A549 treated with AZD2906 at 1 μM for 4 hours (cell line): ENCODE results near the gene FAM83B. TPM values are rescaled to one million over a fixed set of nuclear protein-coding genes. Genes with fewer than 3 reads are reported as not detected.

Experiments
- total RNA-seq: library from RNA; stranded (reverse); fragments of 200-300 nt; extraction: Qiagen RNA extraction; gene quantifications from 5 replicates; pipeline ENCODE4 v1.2.3, GENCODE V29; 2022

Gene FAM83B, protein sequence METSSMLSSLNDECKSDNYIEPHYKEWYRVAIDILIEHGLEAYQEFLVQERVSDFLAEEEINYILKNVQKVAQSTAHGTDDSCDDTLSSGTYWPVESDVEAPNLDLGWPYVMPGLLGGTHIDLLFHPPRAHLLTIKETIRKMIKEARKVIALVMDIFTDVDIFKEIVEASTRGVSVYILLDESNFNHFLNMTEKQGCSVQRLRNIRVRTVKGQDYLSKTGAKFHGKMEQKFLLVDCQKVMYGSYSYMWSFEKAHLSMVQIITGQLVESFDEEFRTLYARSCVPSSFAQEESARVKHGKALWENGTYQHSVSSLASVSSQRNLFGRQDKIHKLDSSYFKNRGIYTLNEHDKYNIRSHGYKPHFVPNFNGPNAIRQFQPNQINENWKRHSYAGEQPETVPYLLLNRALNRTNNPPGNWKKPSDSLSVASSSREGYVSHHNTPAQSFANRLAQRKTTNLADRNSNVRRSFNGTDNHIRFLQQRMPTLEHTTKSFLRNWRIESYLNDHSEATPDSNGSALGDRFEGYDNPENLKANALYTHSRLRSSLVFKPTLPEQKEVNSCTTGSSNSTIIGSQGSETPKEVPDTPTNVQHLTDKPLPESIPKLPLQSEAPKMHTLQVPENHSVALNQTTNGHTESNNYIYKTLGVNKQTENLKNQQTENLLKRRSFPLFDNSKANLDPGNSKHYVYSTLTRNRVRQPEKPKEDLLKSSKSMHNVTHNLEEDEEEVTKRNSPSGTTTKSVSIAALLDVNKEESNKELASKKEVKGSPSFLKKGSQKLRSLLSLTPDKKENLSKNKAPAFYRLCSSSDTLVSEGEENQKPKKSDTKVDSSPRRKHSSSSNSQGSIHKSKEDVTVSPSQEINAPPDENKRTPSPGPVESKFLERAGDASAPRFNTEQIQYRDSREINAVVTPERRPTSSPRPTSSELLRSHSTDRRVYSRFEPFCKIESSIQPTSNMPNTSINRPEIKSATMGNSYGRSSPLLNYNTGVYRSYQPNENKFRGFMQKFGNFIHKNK
- total RNA-seq = 0.02 to 0.03 TPM (median 0.03 TPM) in 4 of 5 replicates, not detected in the other

DNA sequence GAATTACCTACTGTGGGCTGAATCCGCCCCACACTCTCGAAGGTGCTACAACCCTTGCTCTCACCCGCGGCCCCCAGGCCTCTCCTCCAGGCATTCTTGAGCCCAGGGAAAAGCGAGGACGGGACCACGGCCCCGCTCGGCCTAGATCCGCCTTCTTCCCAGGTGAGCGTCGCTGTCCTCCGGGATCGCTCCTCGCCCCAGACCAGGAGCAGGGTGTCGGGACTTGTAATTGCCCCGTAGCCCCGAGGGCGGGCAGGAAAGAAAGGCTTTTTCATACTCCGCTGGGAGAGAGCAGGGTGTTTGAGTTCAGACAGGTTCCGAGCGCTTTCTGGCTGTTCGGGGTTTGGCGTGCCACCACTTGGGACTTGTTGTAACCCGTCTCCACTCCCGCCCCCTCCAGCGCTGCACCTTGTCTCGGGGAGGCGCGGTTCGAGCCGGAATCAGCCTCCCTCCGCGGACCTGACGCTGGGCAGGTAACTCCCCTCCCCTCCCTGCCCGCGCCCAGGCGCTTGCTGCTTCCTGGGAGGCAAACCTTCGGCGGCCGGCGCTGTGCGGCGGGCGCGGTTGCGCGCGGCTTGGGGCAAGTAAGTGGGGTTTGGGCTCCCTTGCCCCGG lies at the start of gene FAM83B:
TSS of gene FAM83B (plus strand) at position 529 of the 614 bp plus-strand sequence. CDS start 23,476 bp downstream, outside the sequence.

